Activated naive CD4-positive, alpha-beta T cell treated with Interleukin-2 at 50 U/mL for 16 hours (primary cell): Measurements from ENCODE around the gene ITGA5.

ENCODE experiments used
- DNase-seq: peaks from one replicate; pipeline ENCODE4 v3.0.0-alpha.2; 2020

The ITGA5 gene

GRCh38 chr12:54387114-54387467, 32.0 kb downstream of the ITGA5 start:
- no peak for DNase-seq

- DNase-seq = no peak
Measured at GRCh38 chr12:54386403-54387113, 32.5 kb downstream of the ITGA5 start.

GRCh38 chr12:54385251-54385914, 33.7 kb downstream of the ITGA5 start:
- no peak for DNase-seq

- no peak for DNase-seq
Measured at GRCh38 chr12:54384591-54385041, 34.5 kb downstream of the ITGA5 start, which contains the start of gene ZNF385A. Gene ZNF385A (minus strand): TSS chr12:54384733. CDS start chr12:54384514, 219 bp downstream.

- DNase-seq = no peak
Measured at GRCh38 chr12:54383041-54383609, 35.9 kb downstream of the ITGA5 start.

GRCh38 chr12:54381136-54381535, 37.9 kb downstream of the ITGA5 start:
- DNase-seq = no peak

- peak; percentile 90 for DNase-seq
Measured at GRCh38 chr12:54379398-54380201, 39.5 kb downstream of the ITGA5 start.

GRCh38 chr12:54378796-54379397, 40.2 kb downstream of the ITGA5 start:
- no peak for DNase-seq

- DNase-seq = no peak
Measured at GRCh38 chr12:54377797-54378515, 41.1 kb downstream of the ITGA5 start.

GRCh38 chr12:54377007-54377406, 42.1 kb downstream of the ITGA5 start:
- no peak for DNase-seq

- DNase-seq = no peak
Measured at GRCh38 chr12:54376596-54376995, 42.5 kb downstream of the ITGA5 start.

- DNase-seq = no peak
Measured at GRCh38 chr12:54375259-54375579, 43.8 kb downstream of the ITGA5 start.

- DNase-seq = no peak
Measured at GRCh38 chr12:54374562-54375258, 44.4 kb downstream of the ITGA5 start.

GRCh38 chr12:54373649-54374561, 45.2 kb downstream of the ITGA5 start:
- DNase-seq = no peak

- DNase-seq = no peak
Measured at GRCh38 chr12:54372113-54372806, 46.8 kb downstream of the ITGA5 start.

- DNase-seq = no peak
Measured at GRCh38 chr12:54371328-54372112, 47.5 kb downstream of the ITGA5 start.

GRCh38 chr12:54370171-54370730, 48.8 kb downstream of the ITGA5 start:
- no peak for DNase-seq

GRCh38 chr12:54369597-54370131, 49.4 kb downstream of the ITGA5 start:
- no peak for DNase-seq
